HepG2 (cell line): ENCODE data around the gene OPRL1. TPM values are rescaled to one million over a fixed set of nuclear protein-coding genes. Genes with fewer than 3 reads are reported as not detected.
A peak's percentile ranks its signal among the peaks of the same experiment; 100 is the strongest.

ENCODE experiments used
- ADNP ChIP-seq: sonication (generic); formaldehyde crosslinking; IDR thresholded peaks from 2 replicates; pipeline ENCODE4 v1.4.0; 2020; ENCODE audit warnings: missing genetic modification reagents
- ARID4A ChIP-seq: sonication (generic); formaldehyde crosslinking; IDR thresholded peaks from 2 replicates; pipeline ENCODE4 v1.5.0; 2020; ENCODE audit warnings: mild to moderate bottlenecking, missing genetic modification reagents, borderline replicate concordance
- BORCS8-MEF2B ChIP-seq: sonication (generic); formaldehyde crosslinking; IDR thresholded peaks from 2 replicates; pipeline ENCODE4 v1.8.0; 2022; ENCODE audit warnings: mild to moderate bottlenecking, missing genetic modification reagents
- CEBPZ ChIP-seq: IDR thresholded peaks from 2 replicates; pipeline ENCODE4 v1.6.1; 2012; ENCODE audit warnings: low read length, improper control_type of control experiment
- ELF4 ChIP-seq: sonication (generic); formaldehyde crosslinking; IDR thresholded peaks from 2 replicates; pipeline ENCODE4 v1.5.0; 2020; ENCODE audit warnings: missing genetic modification reagents, mild to moderate bottlenecking, moderate library complexity, borderline replicate concordance
- FOXA1 ChIP-seq, 2 experiments: fragments of 450-650 bp in 1 of 2; sonication (generic) in 1 of 2; formaldehyde crosslinking in 1 of 2; IDR thresholded peaks; 2 replicates each; pipeline versions ENCODE4 v1.4.0 to v1.6.1; 2016 to 2020; ENCODE audit warnings: missing genetic modification reagents in 1 of 2
- FOXO1 ChIP-seq: sonication (generic); formaldehyde crosslinking; IDR thresholded peaks from 2 replicates; pipeline ENCODE4 v1.4.0; 2020; ENCODE audit warnings: missing genetic modification reagents
- GATAD2A ChIP-seq: IDR thresholded peaks from 2 replicates; pipeline ENCODE4 v1.6.1; 2016
- HNF1A ChIP-seq, 2 experiments: sonication (generic) in 1 of 2; formaldehyde crosslinking in 1 of 2; IDR thresholded peaks; 2 replicates each; pipeline versions ENCODE4 v1.4.0 to v1.6.1; 2016 to 2020; ENCODE audit warnings: borderline replicate concordance in 1 of 2, low read depth in 1 of 2, mild to moderate bottlenecking in 1 of 2, missing genetic modification reagents in 1 of 2
- KLF13 ChIP-seq: sonication (generic); formaldehyde crosslinking; IDR thresholded peaks from 2 replicates; pipeline ENCODE4 v1.4.0; 2020; ENCODE audit warnings: mild to moderate bottlenecking, missing genetic modification reagents
- MTF1 ChIP-seq: sonication (generic); formaldehyde crosslinking; IDR thresholded peaks from 2 replicates; pipeline ENCODE4 v1.5.0; 2020; ENCODE audit warnings: missing genetic modification reagents
- PAF1 ChIP-seq: IDR thresholded peaks from 2 replicates; pipeline ENCODE4 v1.6.1; 2016; ENCODE audit warnings: missing genetic modification reagents, missing compliant biosample characterization
- PITX1 ChIP-seq: sonication (generic); formaldehyde crosslinking; IDR thresholded peaks from 2 replicates; pipeline ENCODE4 v1.5.1; 2020; ENCODE audit warnings: mild to moderate bottlenecking, missing genetic modification reagents
- SALL2 ChIP-seq: sonication (generic); formaldehyde crosslinking; IDR thresholded peaks from 2 replicates; pipeline ENCODE4 v1.8.1; 2023; ENCODE audit warnings: mild to moderate bottlenecking, missing genetic modification reagents, inconsistent platforms
- SAP130 ChIP-seq: IDR thresholded peaks from 2 replicates; pipeline ENCODE4 v1.6.1; 2016; ENCODE audit warnings: low read depth
- ZNF274 ChIP-seq: sonication (generic); formaldehyde crosslinking; IDR thresholded peaks from 2 replicates; pipeline ENCODE4 v1.5.1; 2020; ENCODE audit warnings: mild to moderate bottlenecking, missing genetic modification reagents
- ZNF335 ChIP-seq: sonication (generic); formaldehyde crosslinking; IDR thresholded peaks from 2 replicates; pipeline ENCODE4 v1.4.0; 2020; ENCODE audit warnings: missing genetic modification reagents
- ZNF788 ChIP-seq: sonication (generic); formaldehyde crosslinking; IDR thresholded peaks from 2 replicates; pipeline ENCODE4 v1.5.0; 2020; ENCODE audit warnings: mild to moderate bottlenecking, missing genetic modification reagents, borderline replicate concordance
- polyA plus RNA-seq, 8 experiments: library from polyadenylated mRNA; depleted of rRNA in 3 of 8; stranded (reverse) in 7 of 8; unstranded in 1 of 8; fragments of >200 nt; fragmentation: Illumina TruSeq in 4 of 8; extraction: Trizol in 4 of 8; gene quantifications; 2 replicates each; pipeline versions ENCODE4 v1.2.1 to v1.2.3, GENCODE V29; 2011 to 2016; ENCODE audit warnings: low read depth in 4 of 8, missing spikeins in 1 of 8, mixed read lengths in 1 of 8; ENCODE audit not compliant: insufficient read depth in 1 of 8
- total RNA-seq, 5 experiments: library from RNA; depleted of rRNA; stranded (reverse); fragments of >200 nt; fragmentation: Illumina TruSeq; extraction: Trizol; gene quantifications; 2 replicates each; pipeline ENCODE4 v1.2.3, GENCODE V29; 2016; ENCODE audit warnings: low read depth in 1 of 5

Gene OPRL1
- total and polyA plus RNA-seq, 2 of the 13 experiments (the other 11 are each of a cell fraction or from before 2014, with no cell fraction given), result 0.35 to 0.71 TPM

GRCh38 chr20:64063389-64064144 lies 16.3 kb upstream of the OPRL1 start (continued):
- no peak for TF ChIP-seq PITX1 (CRISPR knock-in tag)
- no peak for TF ChIP-seq PAF1 (CRISPR knock-in tag)
- TF ChIP-seq KLF13, result no peak
- TF ChIP-seq SALL2 (CRISPR knock-in tag), result no peak; the same call in 1 of the 2 replicates
- no peak; the same call in 1 of the 2 replicates for TF ChIP-seq ZNF335 (CRISPR knock-in tag)
- TF ChIP-seq ZNF788 (CRISPR knock-in tag), result no peak
- no peak for TF ChIP-seq ELF4
- TF ChIP-seq SAP130 (CRISPR knock-in tag), result peak; percentile 68
- TF ChIP-seq BORCS8-MEF2B (CRISPR knock-in tag), result 0 out of 2 replicates have a peak, but pooled peaks have one; percentile 18
- no peak for TF ChIP-seq MTF1 (CRISPR knock-in tag)
- TF ChIP-seq ADNP (CRISPR knock-in tag), result no peak
- no peak for TF ChIP-seq HNF1A (IDR thresholded peaks at IDR 0.05; ENCODE audit: low read depth)
- TF ChIP-seq HNF1A (CRISPR knock-in tag; IDR thresholded peaks at IDR 0.05; ENCODE audit: borderline replicate concordance), result no peak
- TF ChIP-seq FOXA1 (IDR thresholded peaks at IDR 0.05), result no peak
- TF ChIP-seq FOXA1 (CRISPR knock-in tag; IDR thresholded peaks at IDR 0.05), result peak; percentile 2; the same call in 1 of the 2 replicates
- TF ChIP-seq FOXO1 (CRISPR knock-in tag), result no peak
- TF ChIP-seq ZNF274 (CRISPR knock-in tag), result no peak
- TF ChIP-seq CEBPZ, result no peak
- no peak; the same call in none of the 2 replicates for TF ChIP-seq ARID4A
- no peak; the same call in 1 of the 2 replicates for TF ChIP-seq GATAD2A (CRISPR knock-in tag)
